OCI-M2 (cell line): ENCODE measurements around the gene SLC47A2.
"Not testable (repeated sequence)": the region's sequence is repeated elsewhere in the genome, so short reads cannot be mapped to it uniquely, and the experiment has no call there.

ENCODE experiments used
- DNase-seq: peaks from one replicate; lab custom pipeline; 2025; ENCODE audit not compliant: unreplicated experiment; lab: John Stamatoyannopoulos, UW

SLC47A2 gene

GRCh38 chr17:19708431-19709175, 7.8 kb downstream of the SLC47A2 start:
- DNase-seq: no peak

DNA sequence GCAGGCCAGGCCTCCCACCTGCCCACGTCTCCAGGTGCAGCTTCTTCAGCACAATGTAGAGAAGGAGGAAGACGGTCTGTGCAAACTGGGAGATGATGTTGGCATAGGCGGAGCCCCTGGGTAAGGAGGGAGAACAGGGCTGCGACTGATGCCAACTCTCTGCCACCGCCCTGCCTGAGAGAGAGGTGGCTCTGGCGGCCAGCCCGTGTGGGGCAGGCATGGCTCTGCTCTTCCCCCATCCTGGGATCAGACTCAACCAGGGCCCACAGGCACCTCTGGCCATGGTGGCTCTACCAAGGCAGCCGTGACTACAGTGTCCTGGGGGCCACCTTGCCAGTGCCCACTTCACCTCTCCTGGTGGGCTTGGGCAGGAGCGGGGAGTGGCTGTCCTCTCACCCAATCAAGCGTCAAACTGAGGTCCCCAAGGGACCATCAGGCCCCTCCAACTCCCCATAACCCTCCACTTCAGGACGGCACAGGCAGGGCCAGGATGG, 8.6 kb downstream of the SLC47A2 start:
- DNase-seq: no peak

DNA sequence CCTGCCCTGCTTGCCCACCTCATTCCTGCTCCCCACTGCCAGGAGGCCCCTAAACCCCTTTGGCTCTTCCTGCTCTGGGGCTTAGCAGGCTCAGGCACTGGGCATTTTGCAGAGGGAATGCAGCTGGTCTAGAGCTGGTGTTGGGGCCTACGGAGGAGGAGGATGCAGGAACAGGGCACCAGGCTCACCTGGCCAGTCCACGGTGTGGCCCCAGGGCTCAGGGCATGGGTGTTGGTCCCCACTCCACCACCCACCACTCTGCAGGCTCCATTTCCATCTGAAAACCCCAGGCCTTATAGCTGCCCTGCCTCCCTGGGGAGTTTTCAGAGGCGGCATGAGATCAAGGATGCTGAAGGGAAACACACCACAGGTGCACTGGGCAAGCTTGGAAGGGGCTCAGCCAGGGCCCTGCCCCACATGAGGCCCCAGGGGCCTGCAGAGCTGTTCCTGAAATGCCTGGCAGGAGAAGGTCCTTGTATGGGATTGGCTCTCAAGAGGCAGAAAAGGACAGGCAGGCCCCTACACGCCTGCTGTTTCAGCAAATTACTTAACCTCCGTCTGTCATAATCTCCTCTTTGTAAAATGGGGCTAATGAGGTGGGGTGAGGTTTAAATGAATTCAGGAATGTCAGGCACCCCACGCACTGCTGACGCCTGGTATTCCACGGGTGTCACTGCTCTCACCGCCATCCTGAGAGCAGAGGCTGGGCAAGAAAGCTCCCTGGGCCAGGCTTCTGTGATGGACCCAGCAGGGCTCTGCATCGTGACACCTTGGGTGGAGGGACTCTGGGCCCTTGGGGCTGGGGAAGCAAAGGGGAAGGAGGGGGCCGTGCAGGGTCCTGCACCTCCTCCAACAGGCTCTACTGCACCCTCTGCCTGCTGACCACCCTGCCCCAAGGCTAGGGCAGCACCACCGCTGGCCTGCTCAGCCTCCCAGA, 9.3 kb downstream of the SLC47A2 start:
- DNase-seq: no peak

GRCh38 chr17:19705771-19706770, 10.3 kb downstream of the SLC47A2 start:
- no peak for DNase-seq

- DNase-seq: no peak
Observed at GRCh38 chr17:19705201-19705600, 11.2 kb downstream of the SLC47A2 start.

- DNase-seq: no peak
Observed at GRCh38 chr17:19703828-19704613, 12.4 kb downstream of the SLC47A2 start.

- DNase-seq: no peak
Observed at GRCh38 chr17:19703106-19703827, 13.1 kb downstream of the SLC47A2 start.

GRCh38 chr17:19702217-19702641, 14.2 kb downstream of the SLC47A2 start:
- DNase-seq: no peak

- no peak for DNase-seq
Observed at GRCh38 chr17:19686400-19687090, 29.8 kb downstream of the SLC47A2 start.

DNA sequence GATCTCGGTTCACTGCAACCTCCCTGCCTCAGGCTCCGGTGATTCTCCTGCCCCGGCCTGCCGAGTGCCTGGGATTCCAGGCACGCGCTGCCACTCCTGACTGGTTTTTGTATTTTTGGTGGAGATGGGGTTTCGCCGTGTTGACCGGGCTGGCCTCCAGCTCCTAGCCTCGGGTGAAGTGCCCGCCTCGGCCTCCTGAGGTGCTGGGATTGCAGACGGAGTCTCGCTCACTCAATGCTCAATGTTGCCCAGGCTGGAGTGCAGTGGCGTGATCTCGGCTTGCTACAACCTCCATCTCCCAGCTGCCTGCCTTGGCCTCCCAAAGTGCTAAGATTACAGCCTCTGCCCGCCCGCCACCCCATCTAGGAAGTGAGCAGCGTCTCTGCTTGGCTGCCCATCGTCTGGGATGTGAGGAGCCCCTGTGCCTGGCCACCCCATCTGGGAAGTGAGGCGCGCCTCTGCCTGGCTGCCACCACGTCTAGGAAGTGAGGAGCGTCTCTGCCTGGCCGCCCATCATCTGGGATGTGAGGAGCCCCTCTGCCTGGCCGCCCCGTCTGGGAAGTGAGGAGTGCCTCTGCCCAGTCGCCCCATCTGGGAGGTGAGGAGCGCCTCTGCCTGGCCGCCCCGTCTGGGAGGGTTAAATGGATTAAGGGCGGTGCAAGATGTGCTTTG, 31.3 kb downstream of the SLC47A2 start:
- DNase-seq: not testable (repeated sequence)

- no peak for DNase-seq
Observed at GRCh38 chr17:19683117-19683516, 33.3 kb downstream of the SLC47A2 start.

GRCh38 chr17:19678581-19679453, 37.6 kb downstream of the SLC47A2 start:
- no peak for DNase-seq

- no peak for DNase-seq
Observed at GRCh38 chr17:19677736-19678379, 38.5 kb downstream of the SLC47A2 start.

GRCh38 chr17:19676896-19677295, 39.5 kb downstream of the SLC47A2 start:
- DNase-seq: no peak

DNA sequence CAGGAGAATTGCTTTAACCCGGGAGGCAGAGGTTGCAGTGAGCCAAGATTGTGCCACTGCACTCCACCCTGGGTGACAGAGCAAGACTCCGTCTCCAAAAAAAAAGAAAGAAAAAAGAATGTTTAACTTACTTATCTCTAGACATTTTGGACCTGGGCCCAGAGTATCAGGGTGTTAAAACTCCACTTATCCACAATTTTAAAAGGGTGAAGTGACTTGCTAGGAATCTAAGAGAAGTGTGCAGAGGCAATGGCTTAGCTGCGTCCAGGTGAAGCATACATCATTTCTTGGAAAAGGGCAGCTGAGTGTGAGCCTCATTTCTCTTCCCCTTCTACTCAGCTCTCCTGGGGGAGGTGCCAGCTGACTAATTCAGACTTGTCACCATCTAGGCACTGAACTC, 42.8 kb downstream of the SLC47A2 start:
- no peak for DNase-seq

DNA sequence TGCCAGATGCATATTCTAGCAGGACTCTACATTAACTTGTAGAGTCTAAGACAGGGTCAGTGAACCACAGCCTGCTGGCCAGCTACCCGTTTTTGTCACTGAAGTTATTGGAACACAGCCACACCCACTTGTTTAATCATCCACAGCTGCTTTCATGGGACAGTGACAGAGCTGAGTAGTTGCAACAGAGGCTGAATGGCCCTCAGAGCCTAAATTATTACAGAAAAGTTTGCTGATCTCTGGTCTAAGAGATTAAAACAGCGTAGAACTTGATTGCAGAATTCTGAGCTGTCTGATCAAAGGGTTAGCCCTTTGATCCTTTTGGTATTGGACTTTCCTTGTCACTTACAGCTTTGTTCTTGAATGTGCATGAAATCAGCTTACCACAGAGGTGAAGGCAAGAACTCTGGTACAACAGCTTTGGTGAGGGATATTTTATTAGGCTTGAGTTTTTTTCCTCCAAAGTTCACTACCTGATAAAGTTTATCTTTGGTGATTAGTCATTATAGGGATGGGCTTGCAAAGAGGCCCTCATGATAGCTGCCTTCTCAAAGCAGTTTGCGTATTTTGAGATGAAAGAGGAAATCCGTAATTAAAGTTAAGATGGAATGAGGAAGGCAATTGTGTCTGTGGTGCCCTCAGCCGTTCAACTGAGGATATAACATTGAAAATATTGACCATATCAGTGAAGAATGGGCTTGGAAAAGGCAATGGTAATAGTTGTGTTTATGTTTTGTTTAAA, 44.2 kb downstream of the SLC47A2 start:
- no peak for DNase-seq
